ENCODE data around the gene RC3H1.
"Not testable (repeated sequence)": the region's sequence is repeated elsewhere in the genome, so short reads cannot be mapped to it uniquely, and the experiment has no call there.

RC3H1 gene

DNA sequence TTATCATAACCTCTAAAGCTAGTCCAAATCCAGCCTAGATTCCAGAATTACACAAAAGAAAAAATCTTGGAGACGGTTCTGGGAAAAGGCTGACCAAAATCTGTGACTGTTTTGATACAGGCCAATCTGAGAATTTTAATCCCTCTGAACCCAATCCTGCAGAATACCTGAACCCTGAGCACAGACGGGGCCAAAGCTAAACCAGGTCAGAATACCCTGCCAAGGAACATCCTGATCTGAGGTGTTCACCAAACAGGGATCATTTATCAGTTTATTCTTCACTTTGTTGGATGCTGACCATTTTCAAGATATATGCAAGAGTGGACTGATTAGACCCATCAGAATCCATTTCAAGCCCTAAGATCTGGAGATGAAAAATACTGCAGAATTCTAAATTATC lies 3.6 kb downstream of the RC3H1 start:
- no peak for DNase-seq

DNA sequence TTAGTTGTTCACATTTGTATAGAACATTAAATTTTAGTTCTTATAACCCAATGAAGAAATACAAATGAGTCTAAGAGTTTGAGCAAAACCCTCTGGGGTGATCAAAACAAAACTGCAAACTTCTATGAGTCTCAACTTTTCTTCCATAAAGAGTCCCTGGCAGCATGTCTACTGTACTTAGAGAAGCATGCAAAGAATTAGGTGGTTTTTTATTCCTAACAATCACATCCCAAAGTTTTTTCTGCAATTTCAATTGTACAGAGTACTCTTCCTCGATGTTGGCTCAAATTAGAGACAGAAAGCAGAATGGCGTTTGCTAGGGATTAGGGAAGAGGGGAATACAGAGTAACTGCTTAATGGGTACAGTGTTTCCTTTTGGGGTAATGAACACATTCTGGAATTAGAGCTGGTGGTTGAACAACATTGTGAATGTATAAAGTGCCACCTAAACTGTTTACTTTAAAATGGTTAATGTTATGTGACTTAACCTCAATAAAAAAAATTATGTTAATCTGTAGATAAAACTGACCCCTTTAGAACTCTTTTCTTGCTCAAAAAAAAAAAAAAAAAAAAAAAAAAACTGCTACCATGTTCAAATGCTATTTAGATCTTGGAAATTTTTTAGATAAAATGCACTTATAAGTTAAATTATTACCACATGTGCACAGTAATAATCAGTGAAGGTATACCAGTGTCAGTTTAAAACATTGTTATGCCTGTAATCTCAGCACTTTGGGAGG lies 4.8 kb downstream of the RC3H1 start:
- no peak for DNase-seq

DNA sequence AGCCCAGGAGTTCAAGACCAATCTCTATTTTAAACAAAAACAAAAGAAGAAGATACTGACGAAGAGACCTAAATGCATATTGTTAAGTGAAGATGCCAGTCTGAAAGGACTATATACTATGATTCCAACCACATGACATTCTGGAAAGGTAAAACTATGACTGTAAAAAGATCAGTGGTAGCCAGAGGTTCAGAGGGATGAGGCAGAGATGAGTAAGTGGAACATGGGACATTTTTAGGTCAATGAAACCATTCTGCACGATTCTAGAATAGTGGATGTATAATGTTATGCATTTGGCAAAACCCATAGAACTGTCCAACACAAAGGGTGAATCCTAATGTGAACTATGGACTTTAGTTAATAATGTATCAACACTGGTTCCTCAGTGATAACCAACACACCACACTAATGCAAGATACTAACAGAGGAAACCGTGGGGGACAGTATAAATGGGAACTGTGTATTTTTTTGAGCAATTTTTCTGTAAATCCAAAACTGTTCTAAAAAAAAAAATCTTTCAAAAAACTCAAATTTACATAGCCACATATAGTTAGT lies 8.2 kb downstream of the RC3H1 start:
- no peak for DNase-seq

DNA sequence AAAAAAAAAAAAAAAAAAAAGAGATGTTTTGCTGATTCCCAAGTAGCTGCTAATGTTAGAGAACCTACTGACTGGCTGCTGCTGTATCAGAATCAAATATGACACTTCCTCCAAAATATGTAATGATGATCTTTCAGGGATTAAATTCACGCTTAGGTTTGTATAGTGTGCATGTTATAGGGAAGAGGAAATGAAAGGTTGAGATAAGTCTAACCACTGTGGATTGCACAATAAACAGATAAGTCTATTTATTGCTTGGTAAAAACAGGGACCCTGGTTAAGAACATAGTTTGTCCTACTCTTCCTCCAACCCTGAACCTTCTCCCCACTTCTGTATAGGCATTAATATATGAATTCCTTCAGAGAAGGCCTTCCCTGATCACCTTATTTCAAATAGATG lies 13.2 kb downstream of the RC3H1 start:
- no peak for DNase-seq

DNA sequence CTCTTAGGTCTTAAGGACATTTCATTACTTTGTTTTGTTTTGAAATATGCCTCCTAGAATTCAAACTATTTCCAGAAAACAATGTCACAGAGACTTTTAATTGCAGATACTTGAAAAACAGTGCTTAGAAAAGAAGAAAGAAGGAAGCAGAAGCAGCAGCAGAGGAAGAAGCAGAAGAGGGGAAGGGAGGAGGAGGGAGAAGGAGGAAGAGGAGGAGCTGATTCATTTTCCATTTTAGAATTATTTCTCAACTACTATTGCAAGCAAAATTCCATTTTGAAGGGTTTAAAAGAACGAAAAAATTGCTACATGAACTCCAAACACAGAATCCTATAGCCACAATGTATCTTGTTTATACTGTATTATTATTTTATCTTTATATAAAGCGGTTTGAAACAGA lies 13.9 kb downstream of the RC3H1 start:
- no peak for DNase-seq

DNA sequence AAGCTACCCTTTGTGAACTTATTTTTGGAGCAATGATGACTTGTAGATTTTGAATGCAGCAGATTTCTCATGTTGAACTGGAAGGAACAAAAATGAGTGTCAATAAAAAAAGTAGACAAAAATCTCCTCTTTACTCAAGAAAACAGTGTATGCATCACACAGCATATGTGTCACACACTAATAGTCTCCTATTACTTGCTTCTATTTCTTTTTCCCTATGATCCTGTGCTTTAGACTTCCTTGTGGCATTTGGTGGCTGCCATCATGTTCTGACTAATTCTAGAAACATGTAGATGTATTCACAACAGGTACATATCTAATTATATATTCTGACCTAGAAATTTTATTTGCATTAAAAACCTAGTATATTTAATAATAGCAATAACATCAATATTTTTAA lies 14.3 kb downstream of the RC3H1 start:
- no peak for DNase-seq

DNA sequence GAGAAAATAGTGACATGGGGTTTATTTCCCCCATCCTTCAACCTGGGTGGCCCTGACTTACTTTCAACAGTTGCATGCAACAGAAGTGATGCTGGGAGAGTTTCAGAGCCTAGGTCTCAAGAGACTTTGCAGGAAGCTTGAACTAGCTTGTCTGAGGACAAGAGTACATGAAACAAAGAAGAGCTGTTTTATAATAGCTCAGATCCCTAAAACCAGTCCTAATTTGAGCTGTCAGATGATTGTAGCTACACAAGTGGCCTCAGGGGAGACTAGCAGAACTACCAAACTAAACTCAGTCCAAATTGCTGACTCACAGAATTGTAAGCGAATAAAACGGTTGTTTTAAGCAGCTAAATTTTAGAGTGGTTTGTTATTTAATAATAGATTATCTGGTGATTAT lies 17.1 kb downstream of the RC3H1 start:
- no peak for DNase-seq

DNA sequence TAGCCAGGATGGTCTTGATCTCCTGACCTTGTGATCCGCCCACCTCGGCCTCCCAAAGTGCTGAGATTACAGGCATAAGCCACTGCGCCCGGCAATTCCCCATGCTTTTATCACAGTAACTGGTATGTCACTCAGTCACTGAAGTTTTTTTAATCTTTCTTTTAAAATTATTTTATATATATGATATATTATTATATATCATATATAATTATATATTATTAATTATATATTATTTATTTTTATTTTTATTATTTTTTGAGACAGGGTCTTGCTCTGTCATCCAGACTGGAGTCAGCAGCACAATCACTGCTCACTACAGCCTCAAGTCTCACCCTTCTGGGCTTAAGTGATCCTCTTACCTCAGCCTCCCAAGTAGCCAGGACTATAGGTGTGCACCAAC lies 18.3 kb downstream of the RC3H1 start:
- DNase-seq, result no peak

DNA sequence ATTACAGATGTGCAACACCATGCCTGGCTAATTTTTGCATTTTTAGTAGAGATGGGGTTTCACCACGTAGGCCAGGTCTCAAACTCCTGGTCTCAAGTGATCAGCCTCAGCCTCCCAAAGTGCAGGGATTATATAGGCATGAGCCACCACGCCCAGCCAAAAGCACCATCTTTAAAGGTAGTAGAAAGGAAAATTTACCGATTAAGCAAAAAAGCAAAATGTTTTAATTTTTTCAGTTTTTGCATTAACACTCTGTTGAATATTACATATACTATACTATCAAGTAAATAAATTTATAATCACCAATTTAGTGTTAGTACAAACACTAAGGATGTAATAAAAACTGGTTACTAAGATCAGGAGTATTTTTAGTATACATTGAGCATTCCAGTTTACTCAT lies 20.6 kb downstream of the RC3H1 start:
- DNase-seq, result no peak

DNA sequence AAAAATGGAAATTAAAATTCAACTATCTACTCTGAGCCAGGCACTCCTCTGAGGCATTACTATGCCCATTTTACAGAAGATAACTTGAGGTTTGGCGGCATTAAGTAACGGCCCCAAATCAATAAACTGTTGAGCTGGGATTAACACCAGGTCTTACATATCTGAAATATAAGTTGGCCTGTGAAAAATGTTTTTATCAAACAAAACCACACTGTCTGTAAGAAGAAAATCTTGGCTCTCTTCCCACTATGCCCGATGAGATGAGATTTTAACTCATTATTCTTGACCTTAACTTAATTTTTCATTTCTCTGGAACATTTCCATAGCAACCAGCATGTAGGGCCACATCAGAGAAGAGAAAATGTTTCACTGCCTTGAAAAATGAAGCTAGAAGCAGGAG lies 21.8 kb downstream of the RC3H1 start:
- no peak for DNase-seq

DNA sequence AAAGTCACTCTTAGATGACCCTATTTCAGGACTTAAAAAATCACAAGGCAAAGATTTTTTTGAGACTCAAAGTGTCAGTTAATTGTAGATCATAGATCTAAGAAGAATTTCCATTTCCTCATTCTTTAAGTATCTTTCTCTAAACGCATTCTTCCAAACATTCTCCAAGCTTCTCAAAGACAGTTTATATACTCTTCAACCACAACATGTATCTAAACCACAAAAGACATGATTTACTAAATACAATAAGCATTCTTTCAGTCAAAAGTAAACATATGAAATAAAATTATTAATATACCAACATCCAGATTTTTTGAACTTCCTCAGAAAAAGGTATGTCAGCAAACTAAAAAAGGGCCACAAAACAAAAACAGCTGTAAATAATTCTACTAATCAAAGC lies 24.4 kb downstream of the RC3H1 start:
- no peak for DNase-seq

DNA sequence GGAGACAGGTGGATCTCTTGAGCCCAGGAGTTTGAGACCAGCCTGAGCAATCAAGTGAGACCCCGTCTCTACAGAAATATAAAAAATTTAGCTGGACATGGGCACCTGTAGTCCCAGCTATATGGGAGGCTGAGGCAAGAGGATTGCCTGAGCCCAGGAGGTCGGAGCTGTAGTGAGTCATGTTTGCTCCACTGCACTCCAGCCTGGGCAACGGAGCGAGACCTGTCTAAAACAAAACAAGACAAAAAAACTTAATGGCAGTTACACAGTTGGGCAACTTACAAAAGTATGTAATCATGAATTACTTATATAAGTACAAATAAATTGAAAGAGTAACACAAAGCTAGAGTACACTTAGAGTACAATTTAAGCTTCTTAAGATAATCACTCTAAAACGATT lies 25.2 kb downstream of the RC3H1 start:
- no peak for DNase-seq

DNA sequence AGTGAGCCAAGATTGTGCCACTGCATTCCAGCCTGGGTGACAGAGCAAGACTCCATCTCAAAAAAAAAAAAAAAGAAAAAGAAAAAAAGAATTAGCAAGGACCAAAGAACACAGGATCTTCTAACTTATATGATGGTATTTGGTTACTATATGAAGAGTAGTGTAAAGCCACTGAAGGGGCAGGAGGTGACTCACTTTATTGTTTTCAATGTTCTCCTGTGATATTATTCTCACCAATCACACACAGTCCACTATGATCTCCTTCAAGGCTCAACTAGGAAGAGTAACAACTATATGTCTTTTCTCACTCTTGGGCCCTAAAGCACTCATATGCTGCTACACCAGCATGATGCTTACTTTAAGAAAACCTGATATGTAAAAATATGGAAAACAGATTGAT lies 26.7 kb downstream of the RC3H1 start:
- DNase-seq, result no peak

DNA sequence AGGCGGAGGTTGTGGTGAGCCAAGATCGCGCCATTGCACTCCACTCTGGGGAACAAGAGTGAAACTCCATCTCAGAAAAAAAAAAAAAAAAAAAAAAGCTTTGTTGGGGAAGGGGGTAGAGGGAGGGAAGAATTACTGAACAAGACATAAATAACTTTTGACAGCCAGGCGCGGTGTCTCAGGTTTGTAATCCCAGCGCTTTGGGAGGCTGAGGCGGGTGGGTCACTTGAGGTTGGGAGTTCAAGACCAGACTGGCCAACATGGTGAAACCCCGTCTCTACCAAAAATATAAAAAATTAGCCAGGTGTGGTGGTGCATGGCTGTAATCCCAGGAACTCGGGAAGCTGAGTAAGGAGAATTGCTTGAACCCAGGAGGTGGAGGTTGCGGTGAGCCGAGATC lies 28.2 kb downstream of the RC3H1 start:
- not testable (repeated sequence) for DNase-seq

DNA sequence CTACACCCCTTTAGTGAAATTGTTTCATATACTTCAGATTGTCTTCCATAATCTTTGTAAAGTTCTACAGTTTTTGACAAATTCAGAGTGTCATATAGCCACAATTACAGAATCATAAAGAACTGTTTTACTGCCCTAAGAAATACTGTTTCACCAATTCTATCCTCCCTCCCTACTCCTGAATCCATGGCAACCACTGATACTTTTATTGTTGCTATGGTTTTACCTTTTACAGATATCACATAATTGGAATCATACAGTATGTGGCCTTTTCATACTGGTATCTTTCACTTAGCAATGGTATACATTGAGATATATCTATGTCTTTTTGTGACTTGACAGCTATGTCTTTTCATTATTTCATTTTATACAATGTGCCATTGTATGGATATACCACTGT lies 34.1 kb downstream of the RC3H1 start:
- DNase-seq, result no peak

DNA sequence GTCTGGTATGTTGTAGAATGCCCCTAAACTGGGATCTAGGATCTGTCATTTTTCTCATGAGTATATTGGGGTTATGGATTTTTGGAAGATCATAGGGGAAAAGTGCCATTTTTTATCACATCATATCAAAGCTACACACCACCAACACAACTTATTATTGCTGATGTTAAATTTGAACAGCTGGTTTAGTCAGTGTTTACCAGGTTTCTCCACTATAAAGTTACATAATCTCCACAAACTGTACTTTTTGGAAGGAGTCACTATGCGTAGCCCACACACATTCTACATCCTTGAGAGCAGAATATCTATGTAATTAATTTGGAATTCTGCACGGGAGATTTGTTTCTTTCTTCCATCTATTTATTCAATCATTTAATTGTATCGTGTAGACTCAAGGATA lies 35.2 kb downstream of the RC3H1 start:
- no peak for DNase-seq

DNA sequence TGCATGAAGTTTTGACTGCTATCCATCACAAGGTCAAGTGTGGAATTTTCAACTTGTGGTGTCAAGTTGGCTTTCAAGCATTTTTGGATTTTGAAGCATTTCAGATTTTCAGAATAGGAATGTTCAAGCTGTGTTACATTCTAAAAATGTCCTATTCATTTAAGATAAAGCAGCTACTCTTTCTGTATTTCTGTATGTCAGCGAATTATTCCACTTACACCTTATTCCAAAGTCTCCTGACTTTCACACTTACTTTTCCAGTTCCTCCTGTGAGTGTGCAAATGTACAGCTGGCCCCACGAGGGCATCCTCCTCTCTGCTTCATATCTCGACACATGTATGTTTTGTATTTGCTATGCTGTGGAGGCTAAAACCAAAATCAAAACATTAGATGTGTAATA lies 51.9 kb downstream of the RC3H1 start:
- no peak for DNase-seq

DNA sequence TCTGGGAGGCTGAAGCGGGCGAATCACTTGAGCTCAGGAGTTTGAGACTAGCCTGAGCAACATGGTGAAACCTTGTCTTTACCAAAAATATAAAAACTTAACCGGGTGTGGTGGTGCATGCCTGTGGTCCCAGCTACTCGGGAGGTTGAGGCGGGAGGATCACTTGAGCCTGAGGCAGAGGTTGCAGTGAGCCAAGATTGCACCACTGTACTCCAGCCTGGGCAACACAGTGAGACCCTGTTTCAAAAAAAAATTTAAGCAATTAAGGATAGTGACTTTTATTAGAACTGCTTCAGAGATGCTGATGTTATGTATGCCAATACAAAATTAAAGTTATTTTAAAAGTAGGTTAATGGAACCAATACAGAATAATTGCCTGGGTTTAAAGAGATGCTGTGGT lies 56.3 kb downstream of the RC3H1 start:
- not testable (repeated sequence) for DNase-seq

DNA sequence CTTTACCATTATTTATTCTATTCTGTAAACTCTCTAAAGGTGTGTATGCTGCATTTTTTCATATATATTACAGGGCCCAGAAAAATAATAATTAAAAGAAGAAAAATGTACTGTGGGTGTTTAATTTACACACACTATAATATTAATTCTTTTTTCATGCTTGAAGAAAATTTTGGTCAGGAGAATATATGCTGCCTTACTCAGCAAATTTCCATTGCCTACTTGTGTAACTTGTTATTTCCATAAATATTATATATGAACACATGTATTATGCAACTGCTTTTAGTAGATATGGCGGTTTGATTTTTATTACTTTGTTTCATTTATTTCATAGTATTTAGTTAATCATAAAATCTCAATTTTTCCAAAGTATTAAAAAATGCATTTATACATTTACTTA lies 58.7 kb downstream of the RC3H1 start:
- no peak for DNase-seq

DNA sequence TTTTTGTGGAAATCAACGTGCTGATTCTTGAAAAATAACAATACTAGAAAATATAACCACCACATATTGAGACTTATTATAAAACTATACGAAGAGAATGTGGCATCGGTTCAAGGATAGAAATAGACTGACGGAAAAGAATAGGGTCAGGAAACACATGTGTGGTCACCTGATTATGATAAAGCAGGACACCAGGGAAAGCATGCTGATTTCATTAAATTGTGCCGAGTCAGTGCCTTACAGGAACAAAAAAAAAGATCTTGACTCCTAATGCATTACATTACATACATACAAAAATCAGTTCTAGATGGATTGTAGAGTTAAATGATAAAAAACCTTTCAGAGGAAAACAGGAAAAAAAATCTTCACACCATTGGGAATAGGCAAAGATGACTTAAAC lies 61.5 kb downstream of the RC3H1 start:
- DNase-seq, result no peak

DNA sequence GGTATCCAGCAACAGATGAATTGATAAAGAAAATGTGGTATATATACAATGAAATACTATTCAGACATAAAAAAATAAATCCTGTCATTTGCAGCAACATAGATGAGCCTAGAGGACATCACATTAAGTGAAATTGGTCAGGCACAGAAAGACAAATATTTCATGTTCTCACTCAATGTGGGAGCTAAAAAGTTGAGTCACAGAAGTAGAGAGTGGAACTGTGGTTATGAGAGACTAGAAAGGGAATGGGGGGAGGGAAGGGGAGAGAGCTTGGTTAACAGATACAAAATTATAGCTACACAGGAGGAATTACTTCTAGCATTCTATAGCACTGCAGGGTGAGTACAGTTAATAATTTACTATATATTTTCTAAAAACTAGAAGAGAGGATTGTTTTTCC lies 68.0 kb downstream of the RC3H1 start:
- DNase-seq, result no peak

DNA sequence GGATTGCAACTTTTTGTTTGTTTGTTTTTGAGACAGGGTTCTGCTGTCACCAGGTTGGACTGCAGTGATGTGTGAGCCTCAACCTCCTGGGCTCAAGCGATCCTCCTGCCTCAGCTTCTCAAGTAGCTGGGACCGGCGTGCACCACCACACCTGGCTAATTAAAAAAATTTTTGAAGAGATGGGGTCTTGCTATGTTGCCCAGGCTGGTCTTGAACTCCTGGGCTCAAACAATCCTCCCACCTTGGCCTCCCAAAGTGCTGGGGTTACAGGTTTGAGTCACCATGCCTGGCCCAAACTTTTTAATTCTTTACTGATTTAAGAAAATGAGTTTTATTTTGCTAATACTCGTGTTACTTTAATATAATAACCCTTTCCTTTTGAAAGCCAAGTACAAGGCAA lies 73.6 kb downstream of the RC3H1 start:
- no peak for DNase-seq

DNA sequence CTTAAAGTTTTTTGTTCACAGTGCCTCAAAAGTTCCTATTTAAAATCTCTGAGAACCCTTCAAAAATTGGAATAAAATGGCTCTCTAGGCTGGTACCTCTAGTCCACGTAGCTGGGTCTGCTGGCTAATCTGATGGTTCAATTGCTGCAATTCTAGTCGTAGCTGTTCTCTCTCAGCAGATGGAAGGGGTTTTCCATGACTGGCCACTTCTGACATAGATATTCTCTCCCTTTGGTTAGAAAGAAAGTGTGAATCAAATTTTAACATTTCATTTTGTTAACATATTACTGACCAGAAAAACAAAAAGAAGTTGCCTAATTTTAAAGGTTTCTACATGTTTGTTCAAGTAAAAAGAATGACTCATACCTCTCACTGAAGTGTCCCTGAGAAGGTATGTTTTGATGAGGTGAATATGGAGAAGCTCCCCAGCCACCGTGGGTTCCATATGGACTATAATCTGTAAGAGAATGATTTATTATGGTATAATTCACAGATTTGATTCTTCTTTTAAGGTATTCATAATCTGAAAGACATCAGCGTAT lies 75.7 kb downstream of the RC3H1 start:
- no peak for DNase-seq

DNA sequence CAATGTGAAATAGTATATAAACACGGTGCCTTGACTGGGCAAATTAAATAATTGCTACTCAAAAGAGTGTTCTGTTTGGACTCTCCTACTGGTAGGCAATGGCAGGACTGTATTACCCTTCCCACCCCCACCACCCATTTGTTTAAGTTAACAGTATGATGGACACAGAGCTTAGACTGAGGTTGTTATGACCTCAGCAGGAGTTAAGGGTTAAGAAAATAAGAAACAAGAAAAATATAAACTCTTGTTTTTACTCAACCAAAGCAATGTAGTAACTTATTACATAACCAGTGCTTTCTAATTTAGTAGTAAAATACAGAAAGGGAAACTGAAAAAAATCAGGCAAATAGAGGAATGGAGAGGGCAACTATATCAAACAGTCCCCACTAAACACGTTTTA lies 85.1 kb downstream of the RC3H1 start:
- no peak for DNase-seq

DNA sequence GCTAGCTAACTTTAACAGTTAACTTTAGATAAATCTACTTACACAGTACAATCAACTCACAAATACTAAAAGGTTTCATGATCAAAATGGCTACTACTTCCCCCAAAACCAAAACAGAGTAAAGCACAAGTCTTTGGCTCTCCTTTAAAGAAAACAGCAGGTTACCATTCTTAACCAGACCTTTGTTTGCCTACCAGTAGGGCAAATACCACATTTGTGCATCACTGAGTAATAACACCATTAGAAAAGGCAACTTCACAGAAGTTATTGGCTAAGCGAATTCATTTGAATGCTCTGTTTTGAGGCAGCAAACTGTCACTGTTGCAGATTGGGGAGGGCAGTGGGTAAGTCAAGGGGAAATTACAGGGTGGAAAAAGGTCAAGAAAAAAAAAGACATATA lies 87.7 kb downstream of the RC3H1 start:
- DNase-seq, result no peak

Data from SHP77 treated with DMSO at 0.1 percent for 48 hours (cell line).